HepG2 (cell line): ENCODE results near the gene CCL17. TPM values are rescaled to one million over a fixed set of nuclear protein-coding genes. Genes with fewer than 3 reads are reported as not detected.

Experiments used
- BCL3 ChIP-seq: sonication (generic); formaldehyde crosslinking; IDR thresholded peaks from 2 replicates; pipeline ENCODE4 v1.5.1; 2020; ENCODE audit warnings: mild to moderate bottlenecking, missing genetic modification reagents, moderate library complexity
- CEBPZ ChIP-seq: IDR thresholded peaks from 2 replicates; pipeline ENCODE4 v1.6.1; 2012; ENCODE audit warnings: low read length, improper control_type of control experiment
- EZH2 ChIP-seq: conservative IDR thresholded peaks from 2 replicates; pipeline ENCODE4 v1.6.1; 2012; ENCODE audit warnings: mild to moderate bottlenecking, low read depth, low read length, moderate library complexity
- HNRNPUL1 ChIP-seq: fragments of 200-400 bp; formaldehyde crosslinking; IDR thresholded peaks from 2 replicates; pipeline ENCODE4 v1.6.1; 2017; ENCODE audit warnings: low read depth, mild to moderate bottlenecking, low read length, moderate library complexity
- JUND ChIP-seq: sonication (generic); formaldehyde crosslinking; IDR thresholded peaks from 2 replicates; pipeline ENCODE4 v1.8.0; 2022; ENCODE audit warnings: mild to moderate bottlenecking, missing genetic modification reagents
- NCOR1 ChIP-seq: fragments of 200-600 bp; sonication (generic); IDR thresholded peaks from 2 replicates; pipeline ENCODE4 v1.7.0; 2017; ENCODE audit warnings: antibody characterized with exemption, low read length, borderline replicate concordance
- NFYB ChIP-seq: sonication (generic); formaldehyde crosslinking; IDR thresholded peaks from 2 replicates; pipeline ENCODE4 v1.4.0; 2020; ENCODE audit warnings: missing genetic modification reagents
- PATZ1 ChIP-seq: sonication (generic); formaldehyde crosslinking; IDR thresholded peaks from 2 replicates; pipeline ENCODE4 v1.4.0; 2020; ENCODE audit warnings: missing genetic modification reagents
- SIN3A ChIP-seq: IDR thresholded peaks from 2 replicates; pipeline ENCODE4 v1.6.1; 2011; ENCODE audit warnings: low read depth, mild to moderate bottlenecking, control low read depth, low read length, borderline replicate concordance
- TSC22D2 ChIP-seq: sonication (generic); formaldehyde crosslinking; IDR thresholded peaks from 2 replicates; pipeline ENCODE4 v1.5.1; 2020; ENCODE audit warnings: missing genetic modification reagents, mild to moderate bottlenecking, borderline replicate concordance
- ZNF121 ChIP-seq: sonication (generic); formaldehyde crosslinking; IDR thresholded peaks from 2 replicates; pipeline ENCODE4 v1.5.0; 2020; ENCODE audit warnings: mild to moderate bottlenecking, missing genetic modification reagents
- ZNF350 ChIP-seq: sonication (generic); formaldehyde crosslinking; IDR thresholded peaks from 2 replicates; pipeline ENCODE4 v1.4.0; 2020; ENCODE audit warnings: mild to moderate bottlenecking, low read depth, missing genetic modification reagents, borderline replicate concordance
- ZNF431 ChIP-seq: sonication (generic); formaldehyde crosslinking; IDR thresholded peaks from 2 replicates; pipeline ENCODE4 v1.9.0; 2022; ENCODE audit warnings: missing genetic modification reagents, low read depth, mild to moderate bottlenecking, borderline replicate concordance
- ZNF552 ChIP-seq: sonication (generic); formaldehyde crosslinking; IDR thresholded peaks from 2 replicates; pipeline ENCODE4 v1.9.0; 2022; ENCODE audit warnings: missing genetic modification reagents, mild to moderate bottlenecking, borderline replicate concordance
- ZNF564 ChIP-seq: sonication (generic); formaldehyde crosslinking; IDR thresholded peaks from 2 replicates; pipeline ENCODE4 v1.8.1; 2023; ENCODE audit warnings: mild to moderate bottlenecking, missing genetic modification reagents
- ZNF574 ChIP-seq: sonication (generic); formaldehyde crosslinking; IDR thresholded peaks from 2 replicates; pipeline ENCODE4 v1.4.0; 2020; ENCODE audit warnings: missing genetic modification reagents
- ZNF777 ChIP-seq: sonication (generic); formaldehyde crosslinking; IDR thresholded peaks from 2 replicates; pipeline ENCODE4 v1.4.0; 2020; ENCODE audit warnings: missing genetic modification reagents
- ZSCAN25 ChIP-seq: sonication (generic); formaldehyde crosslinking; IDR thresholded peaks from 2 replicates; pipeline ENCODE4 v1.8.0; 2022; ENCODE audit warnings: mild to moderate bottlenecking, missing genetic modification reagents
- polyA plus RNA-seq, 8 experiments: library from polyadenylated mRNA; depleted of rRNA in 3 of 8; stranded (reverse) in 7 of 8; unstranded in 1 of 8; fragments of >200 nt; fragmentation: Illumina TruSeq in 4 of 8; extraction: Trizol in 4 of 8; gene quantifications; 2 replicates each; pipeline versions ENCODE4 v1.2.1 to v1.2.3, GENCODE V29; 2011 to 2016; ENCODE audit warnings: low read depth in 4 of 8, missing spikeins in 1 of 8, mixed read lengths in 1 of 8; ENCODE audit not compliant: insufficient read depth in 1 of 8
- total RNA-seq, 5 experiments: library from RNA; depleted of rRNA; stranded (reverse); fragments of >200 nt; fragmentation: Illumina TruSeq; extraction: Trizol; gene quantifications; 2 replicates each; pipeline ENCODE4 v1.2.3, GENCODE V29; 2016; ENCODE audit warnings: low read depth in 1 of 5

The CCL17 gene
- total and polyA plus RNA-seq, 2 of the 13 experiments (the other 11 are each of a cell fraction or from before 2014, with no cell fraction given), result not detected

GRCh38 chr16:57462209-57462977 is 57.8 kb downstream of the CCL17 start, which contains the start of gene POLR2C (continued):
- TF ChIP-seq ZNF574 (CRISPR knock-in tag), result peak; percentile 100
- TF ChIP-seq ZNF431 (CRISPR knock-in tag), result peak; percentile 75; the same call in 1 of the 2 replicates
- TF ChIP-seq ZNF121, result no peak
- TF ChIP-seq SIN3A, result peak; percentile 90; the same call in 1 of the 2 replicates
- TF ChIP-seq NFYB (CRISPR knock-in tag), result no peak
- TF ChIP-seq ZSCAN25 (CRISPR knock-in tag), result peak; percentile 43; the same call in 1 of the 2 replicates
- TF ChIP-seq ZNF350 (CRISPR knock-in tag), result peak; percentile 96
- peak; percentile 44; the same call in 1 of the 2 replicates for TF ChIP-seq BCL3 (CRISPR knock-in tag)
- TF ChIP-seq JUND (CRISPR knock-in tag), result peak; percentile 64
- no peak for TF ChIP-seq EZH2
- peak; percentile 94; the same call in 1 of the 2 replicates for TF ChIP-seq ZNF552 (CRISPR knock-in tag)
- TF ChIP-seq TSC22D2 (CRISPR knock-in tag), result peak; percentile 93
- peak; percentile 54; the same call in 1 of the 2 replicates for TF ChIP-seq ZNF777
- TF ChIP-seq HNRNPUL1, result no peak
- TF ChIP-seq ZNF564 (CRISPR knock-in tag), result no peak; the same call in 1 of the 2 replicates
- TF ChIP-seq NCOR1, result no peak; the same call in 1 of the 2 replicates
- TF ChIP-seq PATZ1 (CRISPR knock-in tag), result peak; percentile 87
- no peak for TF ChIP-seq CEBPZ
